K562 (cell line): ENCODE measurements around the gene APPBP2. TPM values are rescaled to one million over a fixed set of nuclear protein-coding genes. Genes with fewer than 3 reads are reported as not detected.

Source experiments
- ZBTB11 ChIP-seq, 3 experiments: fragments of 200-800 bp in 1 of 3; fragments of 250-450 bp in 1 of 3; fragments of 450-650 bp in 1 of 3; sonication (Bioruptor Pico) in 1 of 3; sonication (Bioruptor generic) in 1 of 3; formaldehyde crosslinking in 1 of 3; IDR thresholded peaks; 2 replicates each; pipeline versions ENCODE4 v1.6.1 to v1.8.0; 2016 to 2022; ENCODE audit warnings: mild to moderate bottlenecking in 2 of 3, missing genetic modification characterization in 2 of 3, missing compliant biosample characterization in 1 of 3, moderate library complexity in 1 of 3
- polyA plus RNA-seq, 8 experiments: library from polyadenylated mRNA; depleted of rRNA in 4 of 8; stranded (reverse) in 5 of 8; unstranded in 3 of 8; fragments of >200 nt; fragmentation: Nextera tagmentation in 2 of 8; fragmentation: Illumina TruSeq in 1 of 8; extraction: Ambion mirVana in 2 of 8; extraction: Trizol in 1 of 8; gene quantifications; 2 replicates each; pipeline versions ENCODE4 v1.2.1 to v1.2.3, GENCODE V29; 2011 to 2014; ENCODE audit warnings: inconsistent platforms in 1 of 8, missing spikeins in 1 of 8
- total RNA-seq, 7 experiments: library from RNA; depleted of rRNA in 6 of 7; stranded (reverse); fragments of >200 nt in 6 of 7; fragmentation: Illumina TruSeq in 2 of 7; extraction: Trizol in 2 of 7; gene quantifications; 2 replicates each; pipeline versions ENCODE4 v1.2.1 to v1.2.3, GENCODE V29; 2011 to 2021; ENCODE audit warnings: low replicate concordance in 1 of 7
- TF ChIP-seq, protein P1 (sequence below), 2 experiments: fragments of 450-650 bp in 1 of 2; sonication (generic) in 1 of 2; formaldehyde crosslinking in 1 of 2; IDR thresholded peaks; 2 replicates each; pipeline versions ENCODE4 v1.7.1 to v1.9.0; 2016 to 2022; ENCODE audit warnings: inconsistent platforms in 1 of 2, mild to moderate bottlenecking in 1 of 2, missing genetic modification reagents in 1 of 2

APPBP2 gene
- total and polyA plus RNA-seq, 9 of the 15 experiments (the other 6 are each of a cell fraction or from before 2014, with no cell fraction given) = 2.7 to 16.8 (median 6.9) TPM

GRCh38 chr17:60423865-60424264, 102.2 kb downstream of the APPBP2 start (continued):
- peak in 1 of 3 experiments; percentile 76; a peak in 2 of 6 replicates for TF ChIP-seq ZBTB11 (CRISPR knock-in tag; IDR thresholded peaks at IDR 0.05)
- TF ChIP-seq, protein P1, sequence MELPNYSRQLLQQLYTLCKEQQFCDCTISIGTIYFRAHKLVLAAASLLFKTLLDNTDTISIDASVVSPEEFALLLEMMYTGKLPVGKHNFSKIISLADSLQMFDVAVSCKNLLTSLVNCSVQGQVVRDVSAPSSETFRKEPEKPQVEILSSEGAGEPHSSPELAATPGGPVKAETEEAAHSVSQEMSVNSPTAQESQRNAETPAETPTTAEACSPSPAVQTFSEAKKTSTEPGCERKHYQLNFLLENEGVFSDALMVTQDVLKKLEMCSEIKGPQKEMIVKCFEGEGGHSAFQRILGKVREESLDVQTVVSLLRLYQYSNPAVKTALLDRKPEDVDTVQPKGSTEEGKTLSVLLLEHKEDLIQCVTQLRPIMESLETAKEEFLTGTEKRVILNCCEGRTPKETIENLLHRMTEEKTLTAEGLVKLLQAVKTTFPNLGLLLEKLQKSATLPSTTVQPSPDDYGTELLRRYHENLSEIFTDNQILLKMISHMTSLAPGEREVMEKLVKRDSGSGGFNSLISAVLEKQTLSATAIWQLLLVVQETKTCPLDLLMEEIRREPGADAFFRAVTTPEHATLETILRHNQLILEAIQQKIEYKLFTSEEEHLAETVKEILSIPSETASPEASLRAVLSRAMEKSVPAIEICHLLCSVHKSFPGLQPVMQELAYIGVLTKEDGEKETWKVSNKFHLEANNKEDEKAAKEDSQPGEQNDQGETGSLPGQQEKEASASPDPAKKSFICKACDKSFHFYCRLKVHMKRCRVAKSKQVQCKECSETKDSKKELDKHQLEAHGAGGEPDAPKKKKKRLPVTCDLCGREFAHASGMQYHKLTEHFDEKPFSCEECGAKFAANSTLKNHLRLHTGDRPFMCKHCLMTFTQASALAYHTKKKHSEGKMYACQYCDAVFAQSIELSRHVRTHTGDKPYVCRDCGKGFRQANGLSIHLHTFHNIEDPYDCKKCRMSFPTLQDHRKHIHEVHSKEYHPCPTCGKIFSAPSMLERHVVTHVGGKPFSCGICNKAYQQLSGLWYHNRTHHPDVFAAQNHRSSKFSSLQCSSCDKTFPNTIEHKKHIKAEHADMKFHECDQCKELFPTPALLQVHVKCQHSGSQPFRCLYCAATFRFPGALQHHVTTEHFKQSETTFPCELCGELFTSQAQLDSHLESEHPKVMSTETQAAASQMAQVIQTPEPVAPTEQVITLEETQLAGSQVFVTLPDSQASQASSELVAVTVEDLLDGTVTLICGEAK (IDR thresholded peaks at IDR 0.05) = no peak
- TF ChIP-seq, protein P1 (CRISPR knock-in tag; IDR thresholded peaks at IDR 0.05) = no peak
